Adipocyte (in vitro differentiated cells): ENCODE data around the gene GRPEL1.
A peak's percentile ranks its signal among the peaks of the same experiment; 100 is the strongest.

ENCODE experiments used
- DNase-seq: peaks from one replicate; pipeline ENCODE4 v3.0.0-alpha.2; 2015; ENCODE audit warnings: low read depth
- H3K27me3 ChIP-seq: replicated peaks from 2 replicates; pipeline ENCODE4 v1.7.0; 2013; ENCODE audit warnings: mild to moderate bottlenecking, low read length, moderate library complexity; ENCODE audit not compliant: control insufficient read depth, insufficient read depth
- H3K36me3 ChIP-seq: 2 replicates; pipeline ENCODE4 v1.7.0; 2013; ENCODE audit warnings: low read length, mild to moderate bottlenecking, moderate library complexity; ENCODE audit not compliant: control insufficient read depth, insufficient read depth, severe bottlenecking
- H3K4me1 ChIP-seq: 2 replicates; pipeline ENCODE4 v1.7.0; 2013; ENCODE audit warnings: mild to moderate bottlenecking, low read length, moderate library complexity; ENCODE audit not compliant: control insufficient read depth, insufficient read depth
- H3K4me3 ChIP-seq: 2 replicates; pipeline ENCODE4 v1.7.0; 2013; ENCODE audit warnings: mild to moderate bottlenecking, low read length, moderate library complexity
- H3K9ac ChIP-seq: 2 replicates; pipeline ENCODE4 v1.7.0; 2013; ENCODE audit warnings: mild to moderate bottlenecking, low read length, moderate library complexity
- H3K9me3 ChIP-seq: 2 replicates; pipeline ENCODE4 v1.7.0; 2013; ENCODE audit warnings: mild to moderate bottlenecking, low read length, moderate library complexity; ENCODE audit not compliant: control insufficient read depth

The GRPEL1 gene

DNA sequence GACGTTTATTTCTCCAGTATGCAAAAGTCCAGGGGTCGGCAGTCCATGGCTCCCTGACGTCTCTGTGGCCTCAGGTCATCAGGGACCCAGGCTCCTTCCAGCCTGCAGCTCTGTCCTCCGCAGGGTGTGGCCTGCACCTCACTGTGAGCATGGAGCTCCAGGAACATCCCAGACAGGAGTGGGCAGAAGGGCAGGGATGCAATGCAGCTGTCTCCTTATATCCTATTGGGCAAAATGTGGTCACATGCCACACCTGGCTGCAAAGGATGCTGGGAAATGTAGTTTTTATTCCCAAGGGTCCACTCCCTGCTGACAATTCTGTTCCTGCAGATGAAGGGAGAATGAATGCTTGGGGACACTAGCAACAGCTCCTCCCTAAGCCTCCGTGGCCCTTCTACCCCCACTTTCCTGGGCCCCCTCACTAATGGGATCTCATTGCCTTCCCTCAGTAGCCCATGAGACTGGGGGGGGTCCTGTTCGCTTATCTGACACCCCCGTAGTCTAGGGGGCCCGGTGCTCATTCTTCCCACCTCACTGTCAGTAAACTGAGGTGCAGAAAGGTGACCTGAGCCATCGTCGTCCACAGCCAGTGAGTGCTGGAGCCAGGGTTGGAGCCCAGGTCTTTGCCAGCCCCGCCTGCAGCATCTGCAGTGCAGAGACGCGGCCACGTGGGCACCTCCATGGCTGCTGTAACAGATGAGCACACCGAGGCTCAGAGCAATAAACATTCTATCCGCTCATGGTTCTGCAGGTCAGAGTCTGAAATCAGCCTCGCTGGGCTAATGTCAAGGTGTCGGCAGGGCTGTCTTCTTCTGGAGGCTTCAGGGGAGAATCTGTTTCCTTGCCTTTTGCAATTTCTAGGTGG lies 5.9 kb upstream of the GRPEL1 start:
- no peak overlapping the region for H3K9ac ChIP-seq
- no peaks in the 10 kb centered on the region for H3K9me3 ChIP-seq
- peak; percentile 53 for DNase-seq
- no peaks in the 10 kb centered on the region for H3K36me3 ChIP-seq
- peaks cover 4% of the 10 kb centered on the region for H3K27me3 ChIP-seq
- no peak overlapping the region for H3K4me3 ChIP-seq
- H3K4me1 ChIP-seq = peaks cover 5% of the 10 kb centered on the region

DNA sequence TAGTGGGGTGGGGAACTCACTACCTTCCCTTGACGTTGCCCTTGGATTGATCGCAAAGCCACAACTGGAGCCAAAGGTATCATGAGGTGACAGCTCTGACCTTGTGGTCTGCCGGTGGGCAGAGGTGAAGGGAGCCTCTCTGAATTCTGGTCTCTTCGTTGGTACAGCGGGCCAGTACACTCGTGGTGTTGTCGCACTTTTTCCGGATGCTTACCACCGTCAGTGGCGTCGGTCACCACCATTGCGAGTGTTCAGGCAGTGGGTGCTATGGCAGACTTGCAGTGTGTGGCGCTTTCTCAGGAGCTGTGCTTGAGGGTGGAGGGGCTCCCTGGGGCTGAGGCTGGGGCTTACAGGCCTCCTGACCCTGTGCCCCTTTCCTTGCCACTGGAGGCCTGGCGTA lies 5.2 kb upstream of the GRPEL1 start:
- Histone ChIP-seq H3K4me1 (peaks cover 7% of the 10 kb centered on the region), H3K36me3 (no peaks in the 10 kb centered on the region), H3K4me3 (no peak overlapping the region), H3K9me3 (no peaks in the 10 kb centered on the region), H3K27me3 (peaks cover 4% of the 10 kb centered on the region), H3K9ac (no peak overlapping the region)
- no peak for DNase-seq

DNA sequence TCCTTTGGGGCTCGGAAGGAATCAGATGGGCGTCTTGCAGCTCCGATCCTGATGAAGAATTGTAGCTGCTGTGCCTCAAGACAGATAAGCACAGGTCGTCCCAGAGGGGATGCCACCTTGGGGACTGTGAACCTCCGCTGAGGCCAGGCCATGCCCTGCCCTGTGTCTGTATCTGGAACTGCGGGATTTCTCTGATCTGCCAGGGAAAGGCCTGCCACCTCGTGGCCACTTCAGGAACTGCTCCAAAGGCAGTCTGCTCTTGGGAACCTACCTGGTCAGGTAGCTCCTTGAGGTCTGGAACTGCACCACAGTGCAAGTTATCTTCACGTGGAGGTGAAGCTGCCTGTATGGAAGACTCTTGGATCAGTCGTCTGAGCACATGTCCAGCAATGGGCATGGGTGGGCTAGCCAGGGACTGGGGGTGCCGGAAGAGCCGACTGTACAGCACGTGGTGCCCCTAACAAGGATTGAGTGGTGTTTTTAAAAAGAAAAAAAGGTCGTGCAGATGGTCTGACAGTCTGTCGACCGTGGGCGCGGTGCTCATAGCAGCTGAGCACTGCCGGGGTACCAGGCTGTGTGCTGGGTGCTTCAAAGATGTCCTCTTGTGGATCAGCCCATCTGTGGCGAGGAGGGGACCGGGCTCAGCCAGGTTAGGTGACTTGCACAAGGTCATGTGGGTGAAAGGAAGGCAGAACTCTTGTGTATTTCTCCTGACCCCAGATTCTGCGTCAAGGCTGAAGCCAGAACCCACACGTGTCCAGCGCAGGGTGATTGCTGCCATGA lies 3.1 kb upstream of the GRPEL1 start:
- H3K27me3 ChIP-seq = no peaks in the 10 kb centered on the region
- H3K4me3 ChIP-seq = no peak overlapping the region
- DNase-seq = peak; percentile 87
- H3K9me3 ChIP-seq = no peaks in the 10 kb centered on the region
- H3K9ac ChIP-seq = no peak overlapping the region
- H3K4me1 ChIP-seq = peaks cover 19% of the 10 kb centered on the region
- H3K36me3 ChIP-seq = no peaks in the 10 kb centered on the region

DNA sequence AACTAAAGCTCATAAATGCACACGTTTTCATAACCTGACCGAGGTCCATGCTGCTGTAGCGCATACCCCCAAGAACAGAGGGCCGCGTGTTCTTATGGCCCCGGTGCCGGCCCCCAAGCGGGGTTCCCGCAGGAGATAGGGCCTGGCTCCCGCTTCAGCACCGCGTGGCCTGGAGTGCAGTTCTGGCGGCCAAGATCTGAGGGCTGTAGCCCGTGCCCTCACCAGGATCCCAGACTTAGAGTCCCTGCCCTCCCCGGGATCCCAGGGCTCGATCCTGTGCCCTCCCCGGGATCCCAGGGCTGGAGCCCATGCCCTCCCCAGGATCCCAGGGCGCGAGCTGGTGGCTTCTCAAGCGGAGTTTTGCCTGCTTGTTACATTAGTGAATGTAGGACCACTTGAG lies 1.0 kb upstream of the GRPEL1 start:
- H3K9me3 ChIP-seq = no peaks in the 10 kb centered on the region
- H3K4me3 ChIP-seq = peak overlapping the region; percentile 96
- H3K36me3 ChIP-seq = peaks cover 11% of the 10 kb centered on the region
- H3K27me3 ChIP-seq = no peaks in the 10 kb centered on the region
- H3K4me1 ChIP-seq = peaks cover 20% of the 10 kb centered on the region
- DNase-seq = peak; percentile 51
- H3K9ac ChIP-seq = peak overlapping the region; percentile 92

DNA sequence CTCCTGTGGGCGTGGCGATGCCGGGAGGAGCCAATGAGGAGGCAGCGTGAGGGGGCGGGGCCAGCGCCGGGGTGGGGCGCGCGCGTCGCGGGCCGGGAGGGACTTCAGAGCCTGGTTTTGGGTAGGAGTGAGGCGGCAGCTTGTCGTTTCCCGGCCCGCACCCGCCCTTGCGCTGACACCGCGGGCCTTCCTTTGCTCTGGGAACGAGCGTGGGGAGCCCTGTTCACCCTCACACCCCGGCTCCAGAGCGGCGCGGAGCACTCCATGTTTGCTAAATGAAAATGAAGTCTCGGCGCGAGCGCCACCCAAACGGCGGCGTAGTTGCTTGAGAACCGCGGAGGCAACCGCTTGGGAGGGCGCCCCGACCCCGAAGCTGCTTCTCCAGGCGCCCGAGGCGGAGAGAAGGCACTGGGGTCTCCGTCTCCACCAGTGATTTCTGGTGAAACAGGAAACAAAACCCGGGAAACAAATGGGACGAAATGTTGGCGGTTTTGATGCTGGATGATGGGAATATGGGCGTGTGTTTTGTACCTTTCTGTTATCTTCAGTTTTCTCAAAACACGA lies 497 bp upstream of the GRPEL1 start:
- no peaks in the 10 kb centered on the region for H3K9me3 ChIP-seq
- H3K27me3 ChIP-seq = no peaks in the 10 kb centered on the region
- peak overlapping the region; percentile 92 for H3K9ac ChIP-seq
- H3K4me1 ChIP-seq = peaks cover 20% of the 10 kb centered on the region
- peak overlapping the region; percentile 96 for H3K4me3 ChIP-seq
- H3K36me3 ChIP-seq = peaks cover 16% of the 10 kb centered on the region
- DNase-seq = no peak

DNA sequence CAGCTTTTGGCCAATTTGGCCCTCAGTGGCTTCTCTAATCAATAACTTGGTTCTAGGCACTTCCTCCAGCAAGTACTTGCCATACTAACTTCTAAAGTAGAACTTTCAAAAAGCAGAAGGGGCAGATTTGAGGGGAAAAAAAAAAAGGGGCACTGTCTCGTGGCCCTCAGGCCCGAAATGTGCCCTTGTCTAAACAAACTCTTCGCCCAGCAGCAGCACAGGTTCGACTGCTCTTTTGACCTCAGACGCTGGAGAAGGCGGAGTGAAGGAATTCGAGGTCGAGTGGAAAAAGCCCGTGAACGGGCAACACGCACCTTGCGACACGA lies 775 bp downstream of the GRPEL1 start:
- peaks cover 20% of the 10 kb centered on the region for H3K4me1 ChIP-seq
- DNase-seq = no peak
- peak overlapping the region; percentile 94 for H3K9ac ChIP-seq
- H3K36me3 ChIP-seq = peaks cover 26% of the 10 kb centered on the region
- H3K27me3 ChIP-seq = no peaks in the 10 kb centered on the region
- peak overlapping the region; percentile 96 for H3K4me3 ChIP-seq
- no peaks in the 10 kb centered on the region for H3K9me3 ChIP-seq

DNA sequence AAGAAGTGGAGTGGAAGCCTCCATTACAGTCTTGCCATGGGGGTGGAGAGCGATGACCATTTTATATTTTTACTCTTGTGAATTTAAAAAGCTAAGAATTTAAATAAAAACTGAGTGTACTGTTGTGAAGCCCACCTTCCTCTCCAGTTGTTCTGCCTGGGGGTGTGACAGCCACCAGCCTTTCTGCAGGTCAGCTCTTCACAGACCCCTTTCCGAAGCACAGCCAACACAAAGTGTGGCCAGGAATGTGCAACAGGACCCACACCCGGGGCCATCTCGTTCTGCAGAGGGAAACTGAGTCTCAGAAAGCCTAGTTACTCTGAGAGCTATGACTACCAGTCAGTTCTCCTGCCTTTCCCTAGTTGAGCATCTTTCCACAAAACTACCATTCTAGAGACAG lies 1.4 kb downstream of the GRPEL1 start:
- peak overlapping the region; percentile 94 for H3K9ac ChIP-seq
- H3K4me3 ChIP-seq = peak overlapping the region; percentile 96
- H3K27me3 ChIP-seq = no peaks in the 10 kb centered on the region
- peaks cover 32% of the 10 kb centered on the region for H3K36me3 ChIP-seq
- no peak for DNase-seq
- peaks cover 20% of the 10 kb centered on the region for H3K4me1 ChIP-seq
- H3K9me3 ChIP-seq = no peaks in the 10 kb centered on the region

DNA sequence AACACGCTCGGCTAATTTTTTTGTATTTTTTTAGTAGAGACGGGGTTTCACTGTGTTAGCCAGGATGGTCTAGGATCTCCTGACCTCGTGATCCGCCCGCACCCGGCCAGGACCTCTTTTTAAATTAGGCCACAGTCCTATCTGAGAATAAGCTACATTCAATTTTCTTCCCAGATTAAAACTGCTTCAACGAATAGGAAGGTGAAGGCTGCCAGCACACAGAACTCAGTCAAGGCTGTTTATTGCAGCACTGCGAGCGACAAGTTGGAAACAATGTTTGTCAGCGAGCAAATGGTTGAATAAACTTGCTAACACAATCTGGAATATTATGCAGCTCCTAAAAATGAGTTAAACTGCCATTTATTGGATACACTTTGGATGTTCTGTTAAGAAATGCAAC lies 1.9 kb downstream of the GRPEL1 start:
- H3K4me1 ChIP-seq = peaks cover 20% of the 10 kb centered on the region
- DNase-seq = no peak
- peak overlapping the region; percentile 96 for H3K4me3 ChIP-seq
- H3K36me3 ChIP-seq = peaks cover 37% of the 10 kb centered on the region
- no peak overlapping the region for H3K9ac ChIP-seq
- H3K27me3 ChIP-seq = no peaks in the 10 kb centered on the region
- H3K9me3 ChIP-seq = no peaks in the 10 kb centered on the region

DNA sequence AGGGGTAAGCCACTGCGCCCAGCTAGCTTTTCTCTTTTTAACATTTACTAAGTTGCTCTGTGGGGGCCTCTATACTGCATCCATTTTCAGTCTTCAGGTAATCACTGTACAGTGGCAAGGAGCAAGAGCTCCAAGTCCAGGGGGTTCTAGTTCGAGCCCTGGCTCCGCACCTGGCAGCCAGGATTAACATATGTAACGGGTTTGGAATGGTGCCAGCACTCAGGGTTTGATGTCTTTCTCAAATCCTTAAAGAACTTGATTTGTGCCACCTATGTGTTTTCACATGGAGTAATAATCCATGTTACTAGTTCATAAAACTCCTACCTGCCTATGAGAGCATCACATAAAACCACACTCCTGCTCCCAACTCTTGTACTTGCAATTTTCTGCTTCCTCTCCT lies 4.5 kb downstream of the GRPEL1 start:
- H3K9me3 ChIP-seq = no peaks in the 10 kb centered on the region
- no peaks in the 10 kb centered on the region for H3K27me3 ChIP-seq
- peaks cover 13% of the 10 kb centered on the region for H3K4me1 ChIP-seq
- H3K36me3 ChIP-seq = peaks cover 63% of the 10 kb centered on the region
- H3K4me3 ChIP-seq = no peak overlapping the region
- H3K9ac ChIP-seq = no peak overlapping the region
- DNase-seq = no peak

DNA sequence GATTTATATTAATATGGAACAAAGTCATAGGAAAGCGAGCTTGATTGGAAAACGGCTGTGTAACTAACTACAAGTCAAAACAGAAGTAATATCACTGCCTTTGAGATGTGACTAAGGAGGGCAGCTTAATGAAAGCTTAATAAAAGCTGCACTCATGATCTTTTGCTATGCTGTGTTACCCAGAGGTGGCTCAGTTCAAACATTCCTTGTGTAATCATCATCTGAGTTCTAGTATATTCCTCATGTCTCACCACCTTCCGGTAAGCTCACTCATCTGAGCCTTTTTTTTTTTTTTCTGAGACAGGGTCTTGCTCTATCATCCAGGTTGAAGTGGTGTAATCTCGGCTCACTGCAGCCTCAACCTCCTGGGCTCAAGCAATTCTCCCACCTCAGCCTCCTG lies 5.0 kb downstream of the GRPEL1 start:
- H3K36me3 ChIP-seq = peaks cover 64% of the 10 kb centered on the region
- no peak overlapping the region for H3K9ac ChIP-seq
- H3K27me3 ChIP-seq = no peaks in the 10 kb centered on the region
- no peak overlapping the region for H3K4me3 ChIP-seq
- peaks cover 13% of the 10 kb centered on the region for H3K4me1 ChIP-seq
- H3K9me3 ChIP-seq = no peaks in the 10 kb centered on the region
- DNase-seq = no peak

DNA sequence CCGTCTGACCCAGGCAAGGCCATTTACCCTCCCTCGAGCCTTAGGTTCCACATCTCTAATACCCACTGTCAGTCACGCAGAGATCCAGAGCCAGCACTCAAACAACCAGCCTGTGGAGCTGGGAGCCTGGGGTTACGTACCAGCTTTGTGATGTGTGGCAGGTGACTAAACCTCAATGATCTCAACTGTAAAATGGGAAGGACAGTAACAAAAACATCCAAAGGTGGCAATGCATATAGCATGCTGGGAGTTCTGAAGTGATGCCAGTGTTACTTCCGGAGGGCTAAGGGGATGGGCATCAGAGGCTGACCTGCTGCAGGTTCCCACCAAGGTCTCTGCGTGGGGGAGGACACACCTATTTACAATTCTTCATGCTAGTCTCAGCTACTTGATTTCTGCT lies 6.0 kb downstream of the GRPEL1 start:
- peaks cover 66% of the 10 kb centered on the region for H3K36me3 ChIP-seq
- H3K9me3 ChIP-seq = no peaks in the 10 kb centered on the region
- no peak for DNase-seq
- H3K4me3 ChIP-seq = no peak overlapping the region
- H3K4me1 ChIP-seq = peaks cover 10% of the 10 kb centered on the region
- no peak overlapping the region for H3K9ac ChIP-seq
- H3K27me3 ChIP-seq = no peaks in the 10 kb centered on the region
